Activated gamma-delta T cell treated with Interleukin-2 at 50 U/mL for 16 hours (primary cell): ENCODE measurements around the gene SRSF5.

Experiments used
- DNase-seq: peaks from one replicate; pipeline ENCODE4 v3.0.0-alpha.2; 2020

SRSF5 gene

GRCh38 chr14:69771136-69771535, 4.2 kb downstream of the SRSF5 start:
- DNase-seq, result no peak

DNA sequence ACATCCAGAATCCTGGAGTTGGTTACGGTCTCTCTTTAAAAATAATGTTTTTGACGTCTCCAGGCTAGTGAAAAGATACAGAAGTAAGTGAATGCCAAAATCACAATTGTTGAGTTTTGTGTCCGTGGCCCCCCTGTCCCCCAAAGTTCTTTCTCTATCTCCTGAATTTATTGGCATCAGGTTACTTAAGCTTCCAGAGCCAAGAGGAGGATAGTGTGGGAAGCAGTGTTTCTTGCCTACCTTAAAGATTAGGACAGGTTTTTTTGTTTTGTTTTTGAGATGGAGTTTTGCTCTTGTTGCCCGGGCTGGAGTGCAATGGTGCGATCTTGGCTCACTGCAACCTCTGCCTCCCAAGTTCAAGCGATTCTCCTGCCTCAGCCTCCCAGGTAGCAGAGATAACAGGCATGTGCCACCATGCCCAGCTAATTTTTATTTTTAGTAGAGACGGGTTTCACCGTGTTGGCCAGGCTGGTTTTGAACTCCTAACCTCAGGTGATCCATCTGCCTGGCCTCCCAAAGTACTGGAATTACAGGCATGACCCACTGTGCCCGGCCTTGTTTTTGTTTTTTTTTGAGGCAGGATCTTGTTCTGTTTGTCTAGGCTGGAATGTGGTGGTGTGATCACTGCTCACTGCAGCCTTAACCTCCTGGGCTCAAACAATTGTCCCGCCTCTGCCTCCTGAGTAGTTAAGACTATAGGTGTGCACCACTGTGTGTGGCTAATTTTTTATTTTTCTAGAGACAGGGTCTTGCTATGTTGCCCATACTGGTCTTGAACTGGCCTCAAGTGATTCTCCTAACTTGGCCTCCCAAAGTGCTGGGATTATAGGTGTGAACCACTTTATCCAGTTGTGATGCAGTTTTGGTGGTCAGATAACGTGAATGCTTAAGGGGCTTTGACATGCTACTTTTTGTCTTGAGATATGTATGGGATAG, 5.4 kb downstream of the SRSF5 start:
- DNase-seq, result no peak

DNA sequence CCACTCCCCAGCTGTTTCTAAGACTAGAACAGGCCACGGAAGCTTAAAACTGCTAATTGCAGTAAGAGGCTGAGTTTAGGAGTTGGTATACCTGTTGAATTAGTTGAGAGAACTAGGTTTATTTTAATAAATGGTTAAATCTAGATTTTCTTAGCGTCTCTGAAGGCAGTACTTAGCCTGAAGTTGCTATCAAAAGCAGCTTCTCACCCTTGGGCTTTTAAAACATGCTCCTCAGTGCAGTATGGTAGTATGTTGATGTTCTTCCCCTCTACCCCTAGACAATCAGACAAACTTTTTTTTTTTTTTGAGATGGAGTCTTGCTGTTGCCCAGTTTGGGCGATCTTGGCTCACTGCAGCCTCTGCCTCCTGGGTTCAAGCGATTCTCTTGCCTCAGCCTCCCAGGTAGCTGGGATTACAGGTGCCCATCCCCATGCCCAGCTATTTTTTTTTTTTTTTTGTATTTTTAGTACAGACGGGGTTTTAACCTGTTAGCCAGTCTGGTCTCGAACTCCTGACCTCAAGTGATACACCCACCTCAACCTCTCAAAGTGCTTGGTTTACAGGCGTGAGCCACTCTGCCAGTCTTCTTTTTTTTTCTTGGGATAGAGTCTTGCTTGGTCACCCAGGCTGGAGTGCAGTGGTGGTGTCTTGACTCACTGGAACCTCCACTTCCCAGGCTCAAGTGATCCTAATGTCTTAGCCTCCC, 6.8 kb downstream of the SRSF5 start:
- no peak for DNase-seq

GRCh38 chr14:69775012-69775411, 8.1 kb downstream of the SRSF5 start:
- no peak for DNase-seq

DNA sequence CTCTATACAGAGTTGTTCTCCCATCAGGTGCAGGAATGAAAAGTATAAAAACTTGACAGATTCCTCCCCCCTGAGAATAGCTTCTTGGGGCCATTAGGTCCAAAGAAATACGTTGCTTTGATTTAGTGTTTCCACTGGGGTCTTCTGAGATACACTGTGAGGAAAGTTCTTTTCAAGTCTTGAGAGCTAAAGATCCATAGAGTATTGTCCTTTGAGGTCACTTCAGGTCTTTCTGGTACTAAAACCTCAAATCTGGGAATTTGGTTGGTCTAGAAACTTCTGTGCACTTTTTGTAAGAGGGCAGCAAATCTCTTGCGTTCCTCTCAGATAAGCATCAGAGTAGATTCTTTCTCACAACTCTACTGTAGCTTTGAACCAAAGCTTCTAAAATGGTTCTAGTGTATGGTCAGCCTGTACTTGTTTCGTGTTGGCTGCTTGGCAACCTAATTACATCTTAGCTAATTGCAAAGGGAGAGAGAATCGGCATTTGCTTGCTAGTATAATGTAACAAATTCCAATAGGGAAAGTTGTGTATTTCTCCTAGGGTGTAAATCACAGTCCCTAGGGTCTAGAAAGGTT, 10.0 kb downstream of the SRSF5 start:
- no peak for DNase-seq

- DNase-seq, result no peak
These were observed 12.1 kb downstream of the SRSF5 start for GRCh38 chr14:69779088-69779487.

- DNase-seq, result no peak
These were observed 13.2 kb downstream of the SRSF5 start for GRCh38 chr14:69780092-69780491.

GRCh38 chr14:69780952-69781351, 14.0 kb downstream of the SRSF5 start:
- DNase-seq, result no peak

DNA sequence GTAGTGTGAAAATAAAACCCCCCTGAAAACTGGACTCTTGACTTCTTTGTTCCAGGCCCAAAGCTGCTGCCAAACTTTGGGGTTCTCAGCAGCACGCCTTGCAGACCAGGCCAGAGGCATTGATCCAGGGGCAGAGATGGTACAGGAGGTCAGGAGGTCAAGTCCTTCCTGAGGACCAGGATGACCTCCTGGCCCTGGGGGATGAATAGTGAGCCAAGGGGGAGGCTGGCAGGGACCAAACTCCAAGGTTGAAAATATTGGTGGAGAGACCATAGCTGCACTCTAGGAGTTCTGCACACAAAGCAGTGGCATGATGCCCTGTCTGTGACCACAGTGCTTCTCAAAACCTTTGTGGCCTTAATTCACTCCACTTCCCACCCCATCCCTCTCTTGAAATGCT, 18.0 kb downstream of the SRSF5 start:
- DNase-seq, result no peak

GRCh38 chr14:69786603-69787002, 19.7 kb downstream of the SRSF5 start:
- DNase-seq, result no peak

- DNase-seq, result no peak
These were observed 22.2 kb downstream of the SRSF5 start for GRCh38 chr14:69789118-69789640.

GRCh38 chr14:69792887-69793421, 26.0 kb downstream of the SRSF5 start:
- DNase-seq, result no peak

DNA sequence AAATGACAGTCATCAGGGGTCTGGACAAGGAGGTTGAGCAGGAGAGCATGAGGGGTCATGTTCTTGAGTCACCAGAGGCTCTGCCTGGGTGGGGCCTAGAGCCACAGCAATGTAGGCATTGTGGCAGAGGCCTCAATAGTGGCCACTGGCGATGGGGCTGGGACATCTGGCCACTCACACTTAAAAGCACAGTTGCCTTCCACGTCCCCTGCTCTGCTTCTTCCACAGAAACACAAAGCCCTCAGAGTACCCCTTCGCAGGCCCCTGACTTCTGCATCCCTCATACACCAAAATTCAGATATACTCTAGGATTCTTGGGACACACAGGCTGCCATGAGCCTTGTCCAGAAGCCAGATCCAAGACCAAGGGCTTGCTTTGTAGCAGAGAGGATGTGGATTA, 27.8 kb downstream of the SRSF5 start:
- no peak for DNase-seq

GRCh38 chr14:69795691-69796090, 28.7 kb downstream of the SRSF5 start:
- DNase-seq, result no peak

GRCh38 chr14:69796797-69797500, 30.0 kb downstream of the SRSF5 start, which contains the start of gene SLC10A1:
SLC10A1 (minus strand) TSS chr14:69797241; CDS start chr14:69797155, 86 bp downstream.
- no peak for DNase-seq

- no peak for DNase-seq
These were observed 30.8 kb downstream of the SRSF5 start for GRCh38 chr14:69797573-69798338.

GRCh38 chr14:69798339-69798735, 31.4 kb downstream of the SRSF5 start:
- DNase-seq, result no peak

- no peak for DNase-seq
These were observed 36.8 kb downstream of the SRSF5 start for GRCh38 chr14:69803753-69804152.

DNA sequence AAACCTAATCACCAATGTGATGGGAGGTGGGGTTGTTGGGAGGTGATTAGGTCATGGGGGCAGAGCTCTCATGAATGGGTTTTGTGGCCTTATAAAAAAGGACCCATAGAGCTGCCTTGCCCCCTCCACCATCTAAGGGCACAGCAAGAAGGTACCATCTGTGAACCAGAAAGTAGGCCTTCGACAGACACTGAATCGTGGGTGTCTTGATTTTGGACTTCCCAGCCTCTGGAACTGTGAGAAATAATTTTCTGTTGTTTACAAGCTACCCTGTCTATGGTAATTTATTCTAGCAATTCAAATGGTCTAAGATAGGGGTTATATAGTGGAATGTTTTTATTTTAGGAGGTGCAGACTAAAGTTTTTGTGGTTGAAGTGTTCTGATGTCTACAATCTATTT, 38.0 kb downstream of the SRSF5 start:
- DNase-seq, result no peak

DNA sequence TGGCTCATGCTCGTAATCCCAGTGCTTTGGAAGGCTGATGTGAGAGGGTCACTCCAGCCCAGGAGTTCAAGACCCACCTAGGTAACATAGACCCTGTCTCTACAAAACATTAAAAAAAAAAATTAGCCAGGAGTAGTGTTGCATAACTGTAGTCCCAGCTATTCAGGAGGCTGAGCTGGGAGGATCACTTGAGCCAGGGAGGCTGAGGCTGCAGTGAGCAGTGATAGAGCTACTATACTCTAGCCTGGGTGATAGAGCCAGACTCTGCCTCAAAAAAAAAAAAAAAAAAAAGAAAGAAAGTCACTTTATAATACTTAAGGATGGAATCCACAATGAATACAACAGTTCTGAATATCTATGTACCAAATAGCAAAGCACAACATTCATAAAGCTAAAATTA, 40.2 kb downstream of the SRSF5 start:
- no peak for DNase-seq

DNA sequence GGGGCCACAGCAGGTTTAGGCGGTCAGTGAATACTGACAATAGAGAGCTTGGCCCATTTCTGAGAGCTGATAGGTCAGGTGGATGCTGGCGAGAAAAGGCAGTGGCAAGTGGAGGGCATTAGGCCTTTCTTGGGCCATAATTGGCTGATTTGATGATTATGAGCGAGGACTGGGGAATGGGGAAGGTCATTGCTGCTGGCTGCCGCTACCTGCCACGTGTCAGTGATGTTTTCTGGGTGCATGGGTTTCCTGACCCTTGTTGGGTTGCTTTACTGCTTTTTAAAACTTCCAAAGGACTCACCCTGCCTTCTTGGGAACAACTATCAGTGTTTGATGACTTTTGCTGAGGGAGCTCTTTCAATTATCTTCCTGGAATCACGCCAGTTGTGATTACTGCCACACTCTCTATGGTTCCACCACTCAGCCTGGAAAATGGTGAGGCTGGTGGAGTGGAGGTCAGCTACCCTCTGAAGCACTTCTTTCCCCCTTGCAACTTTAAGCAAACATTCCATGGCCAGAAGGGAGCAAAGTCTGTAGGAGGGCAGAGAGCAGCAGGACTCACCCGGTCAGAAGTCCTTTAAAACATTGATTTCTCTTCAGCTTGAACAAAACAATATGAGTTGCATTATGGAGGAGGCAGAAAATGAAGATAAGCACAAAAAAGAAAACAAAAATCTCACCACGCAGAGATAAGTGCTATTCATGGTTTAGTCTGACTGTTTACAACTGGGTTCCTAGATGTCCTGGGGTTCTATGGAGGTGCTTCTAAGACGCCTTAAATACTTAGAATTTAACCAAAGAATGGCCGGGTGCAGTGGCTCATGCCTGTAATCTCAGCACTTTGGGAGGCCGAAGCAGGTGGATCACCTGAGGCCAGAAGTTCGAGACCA, 42.2 kb downstream of the SRSF5 start:
- DNase-seq, result no peak
